SKM-1 treated with dmso at 0.1 percent for 144 hours (cell line): ENCODE measurements around the gene BCO2.

Source experiments
- DNase-seq: peaks from one replicate; lab custom pipeline; 2025; ENCODE audit not compliant: unreplicated experiment; lab: John Stamatoyannopoulos, UW

Gene BCO2

GRCh38 chr11:112241486-112241885, 66.2 kb downstream of the BCO2 start:
- no peak for DNase-seq

GRCh38 chr11:112247201-112247600, 71.9 kb downstream of the BCO2 start:
- no peak for DNase-seq

- no peak for DNase-seq
These were observed 72.9 kb downstream of the BCO2 start for GRCh38 chr11:112248201-112248600.

GRCh38 chr11:112249871-112250610, 74.7 kb downstream of the BCO2 start:
- DNase-seq, result no peak

GRCh38 chr11:112253605-112254242, 78.4 kb downstream of the BCO2 start:
- DNase-seq, result no peak

GRCh38 chr11:112255067-112255720, 79.9 kb downstream of the BCO2 start:
- no peak for DNase-seq

GRCh38 chr11:112260490-112260889, 85.2 kb downstream of the BCO2 start, which contains the start of gene PLET1:
Gene PLET1, minus strand, starts transcription at chr11:112260860. Its CDS starts 271 bp downstream, at chr11:112260589.
- no peak for DNase-seq

- no peak for DNase-seq
These were observed 90.5 kb downstream of the BCO2 start for GRCh38 chr11:112265659-112266409.

- DNase-seq, result no peak
These were observed 91.1 kb downstream of the BCO2 start for GRCh38 chr11:112266410-112266778.

GRCh38 chr11:112267188-112267591, 91.9 kb downstream of the BCO2 start:
- DNase-seq, result no peak

- no peak for DNase-seq
These were observed 93.1 kb downstream of the BCO2 start for GRCh38 chr11:112268406-112268805.
